NCI-H2171 (cell line): ENCODE data around the gene CDC42EP3.

ENCODE experiments used
- DNase-seq: peaks from one replicate; lab custom pipeline; 2025; lab: John Stamatoyannopoulos, UW

The CDC42EP3 gene

GRCh38 chr2:37618326-37618725 is 53.1 kb downstream of the CDC42EP3 start:
- no peak for DNase-seq

GRCh38 chr2:37617119-37617892 is 54.1 kb downstream of the CDC42EP3 start:
- no peak for DNase-seq

GRCh38 chr2:37616677-37617005 is 54.8 kb downstream of the CDC42EP3 start:
- DNase-seq = no peak

GRCh38 chr2:37615804-37616676 is 55.4 kb downstream of the CDC42EP3 start:
- no peak for DNase-seq

GRCh38 chr2:37614061-37614738 is 57.2 kb downstream of the CDC42EP3 start:
- no peak for DNase-seq

- DNase-seq = no peak
Measured at GRCh38 chr2:37612382-37612781, 59.1 kb downstream of the CDC42EP3 start.

GRCh38 chr2:37610638-37611289 is 60.7 kb downstream of the CDC42EP3 start:
- no peak for DNase-seq

- no peak for DNase-seq
Measured at GRCh38 chr2:37609782-37610181, 61.7 kb downstream of the CDC42EP3 start.

GRCh38 chr2:37604716-37605115 is 66.7 kb downstream of the CDC42EP3 start:
- DNase-seq = no peak

- no peak for DNase-seq
Measured at GRCh38 chr2:37602702-37603101, 68.7 kb downstream of the CDC42EP3 start.

GRCh38 chr2:37602040-37602439 is 69.4 kb downstream of the CDC42EP3 start:
- DNase-seq = no peak

- no peak for DNase-seq
Measured at GRCh38 chr2:37601569-37601968, 69.9 kb downstream of the CDC42EP3 start.

- DNase-seq = no peak
Measured at GRCh38 chr2:37600735-37601134, 70.7 kb downstream of the CDC42EP3 start.

- DNase-seq = no peak
Measured at GRCh38 chr2:37599688-37600525, 71.5 kb downstream of the CDC42EP3 start.

- no peak for DNase-seq
Measured at GRCh38 chr2:37593694-37594093, 77.7 kb downstream of the CDC42EP3 start.

GRCh38 chr2:37593024-37593423 is 78.4 kb downstream of the CDC42EP3 start:
- DNase-seq = no peak
